Gastroesophageal sphincter (tissue), 4 donors: ENCODE results near the gene TSPYL1. TPM values are rescaled to one million over a fixed set of nuclear protein-coding genes. Genes with fewer than 3 reads are reported as not detected.

ENCODE experiments used
- ATAC-seq: fragments of 150-250 bp; one replicate; pipeline ENCODE4 v1.9.1; 2016; ENCODE audit warnings: mild to moderate bottlenecking, moderate library complexity
- H3K27ac ChIP-seq, 4 donors: fragments of 200-600 bp; sonication (generic) in 3 of 4; 1 replicate in 3 of 4; 2 replicates in 1 of 4; pipeline ENCODE4 v1.5.1; 2016 to 2019
- H3K27me3 ChIP-seq: fragments of 200-600 bp; sonication (generic); one replicate; pipeline ENCODE4 v1.5.1; 2019
- H3K36me3 ChIP-seq, 2 donors: fragments of 200-600 bp; sonication (generic); one replicate each; pipeline ENCODE4 v1.5.1; 2019; ENCODE audit warnings: control low read depth in 1 of 2
- H3K4me1 ChIP-seq, 3 donors: fragments of 200-600 bp; sonication (generic); 1 replicate in 2 of 3; 2 replicates in 1 of 3; pipeline ENCODE4 v1.5.1; 2016 to 2019; ENCODE audit warnings: control low read depth in 2 of 3
- H3K4me3 ChIP-seq, 2 donors: fragments of 200-600 bp; sonication (generic); one replicate each; pipeline ENCODE4 v1.5.1; 2019; ENCODE audit warnings: mild to moderate bottlenecking in 1 of 2, moderate library complexity in 1 of 2
- H3K9me3 ChIP-seq, 3 donors: fragments of 200-600 bp; sonication (generic); one replicate each; pipeline ENCODE4 v1.5.1; 2017 to 2019; ENCODE audit warnings: control low read depth in 2 of 3
- EP300 ChIP-seq: sonication (generic); formaldehyde crosslinking; IDR thresholded peaks from one replicate; pipeline ENCODE4 v1.6.1; 2017; ENCODE audit warnings: antibody characterized with exemption, mild to moderate bottlenecking
- POLR2A ChIP-seq, 2 donors: fragments of 450-650 bp; IDR thresholded peaks; one replicate each; pipeline ENCODE4 v1.6.1; 2017; ENCODE audit warnings: antibody characterized with exemption in 2 of 2, mild to moderate bottlenecking in 2 of 2, moderate library complexity in 1 of 2
- POLR2AphosphoS5 ChIP-seq: sonication (generic); formaldehyde crosslinking; IDR thresholded peaks from one replicate; pipeline ENCODE4 v1.6.1; 2017; ENCODE audit warnings: antibody characterized with exemption
- WGBS, 2 donors: methylation state at CpG; one replicate each; pipeline ENCODE4 v1.1.5; 2018; ENCODE audit warnings: low coverage in 1 of 2; 5-methylcytosine and 5-hydroxymethylcytosine counted together
- total RNA-seq, 4 donors: library from RNA; depleted of rRNA; stranded (reverse); fragments of >200 nt; gene quantifications; one replicate each; pipeline ENCODE4 v1.1.0, GENCODE V29; 2016
- TF ChIP-seq, protein P1 (sequence below), 4 experiments: fragments of 200-600 bp in 2 of 4; fragments of 450-650 bp in 2 of 4; sonication (generic) in 1 of 4; IDR thresholded peaks; one replicate each; pipeline ENCODE4 v1.5.1; 2017 to 2019; ENCODE audit warnings: antibody characterized with exemption in 4 of 4, mild to moderate bottlenecking in 2 of 4, moderate library complexity in 2 of 4

TSPYL1 gene
- total RNA-seq, result 100 to 1,000 TPM in 3 of 4 donors, 10 to 100 TPM in 1; 99.3 to 105 (median 100) TPM

- H3K27me3 ChIP-seq, result no peaks in the 10 kb centered on the region
- ATAC-seq, result peak; percentile 97
- WGBS, 2 donors, result 0 to 1% methylated on average over 1 to 24 of the region's 71 CpGs
- H3K36me3 ChIP-seq, result no peaks in the 10 kb centered on the region
- TF ChIP-seq POLR2AphosphoS5 (peak; percentile 100), EP300 (no peak), POLR2A (IDR thresholded peaks at IDR 0.05) (peak; percentile 96 to 97)
- TF ChIP-seq, protein P1, sequence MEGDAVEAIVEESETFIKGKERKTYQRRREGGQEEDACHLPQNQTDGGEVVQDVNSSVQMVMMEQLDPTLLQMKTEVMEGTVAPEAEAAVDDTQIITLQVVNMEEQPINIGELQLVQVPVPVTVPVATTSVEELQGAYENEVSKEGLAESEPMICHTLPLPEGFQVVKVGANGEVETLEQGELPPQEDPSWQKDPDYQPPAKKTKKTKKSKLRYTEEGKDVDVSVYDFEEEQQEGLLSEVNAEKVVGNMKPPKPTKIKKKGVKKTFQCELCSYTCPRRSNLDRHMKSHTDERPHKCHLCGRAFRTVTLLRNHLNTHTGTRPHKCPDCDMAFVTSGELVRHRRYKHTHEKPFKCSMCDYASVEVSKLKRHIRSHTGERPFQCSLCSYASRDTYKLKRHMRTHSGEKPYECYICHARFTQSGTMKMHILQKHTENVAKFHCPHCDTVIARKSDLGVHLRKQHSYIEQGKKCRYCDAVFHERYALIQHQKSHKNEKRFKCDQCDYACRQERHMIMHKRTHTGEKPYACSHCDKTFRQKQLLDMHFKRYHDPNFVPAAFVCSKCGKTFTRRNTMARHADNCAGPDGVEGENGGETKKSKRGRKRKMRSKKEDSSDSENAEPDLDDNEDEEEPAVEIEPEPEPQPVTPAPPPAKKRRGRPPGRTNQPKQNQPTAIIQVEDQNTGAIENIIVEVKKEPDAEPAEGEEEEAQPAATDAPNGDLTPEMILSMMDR (IDR thresholded peaks at IDR 0.05), result no peak
- H3K9me3 ChIP-seq, result no peaks in the 10 kb centered on the region
- peak within 1 kb of the TSS; percentile 95 to 100 (median 98) for H3K27ac ChIP-seq
- H3K4me1 ChIP-seq, result peaks cover 4 to 55% (median 14%) of the 10 kb centered on the region in 3 donors
- H3K4me3 ChIP-seq, result peak within 1 kb of the TSS; percentile 84 to 88
Measured at GRCh38 chr6:116279232-116280160, at the start of gene TSPYL1. TSS of gene TSPYL1 (minus strand) at chr6:116279930. CDS start at chr6:116279830, 100 bp downstream.

GRCh38 chr6:116329156-116329555 is 49.4 kb upstream of the TSPYL1 start:
- TF ChIP-seq POLR2A (IDR thresholded peaks at IDR 0.05), result no peak
- no peak for TF ChIP-seq POLR2AphosphoS5
- TF ChIP-seq EP300, result no peak
- TF ChIP-seq, protein P1 (IDR thresholded peaks at IDR 0.05), result no peak
- Histone ChIP-seq H3K4me3 (no peak overlapping the region), H3K9me3 (no peaks in the 10 kb centered on the region), H3K27me3 (no peaks in the 10 kb centered on the region), H3K36me3 (no peaks in the 10 kb centered on the region), H3K27ac (peak overlapping the region in 1 of 4 donors; percentile 22), H3K4me1 (peaks cover 4 to 31% (median 12%) of the 10 kb centered on the region in 3 donors)
- no peak for ATAC-seq

DNA sequence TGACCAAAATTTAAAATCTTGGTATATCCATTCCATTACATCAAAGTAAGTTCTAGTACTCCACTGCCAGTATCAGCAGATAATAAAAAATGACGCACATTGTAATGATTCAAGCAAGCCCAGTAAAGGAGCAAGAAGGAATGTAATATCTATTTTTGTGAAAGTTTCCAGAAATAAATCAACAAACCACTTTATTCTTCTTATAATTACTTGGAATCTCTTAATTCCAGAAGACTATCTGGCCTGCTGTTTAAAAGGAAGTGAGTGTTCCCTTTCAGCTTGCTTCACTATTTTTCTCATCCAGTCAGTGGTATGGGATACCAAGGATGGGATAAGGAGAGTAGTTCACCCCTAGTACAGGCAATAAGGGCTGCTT is 48.8 kb upstream of the TSPYL1 start:
- Histone ChIP-seq H3K27ac (peak overlapping the region in 2 of 4 donors; percentile 12 to 22), H3K9me3 (no peaks in the 10 kb centered on the region), H3K4me3 (no peak overlapping the region), H3K36me3 (no peaks in the 10 kb centered on the region), H3K4me1 (peaks cover 4 to 31% (median 12%) of the 10 kb centered on the region in 3 donors), H3K27me3 (no peaks in the 10 kb centered on the region)
- 42 to 83% methylated on average over 1 of the region's 1 CpG for WGBS, 2 donors
- ATAC-seq, result no peak
- TF ChIP-seq EP300, result no peak
- no peak for TF ChIP-seq POLR2AphosphoS5
- no peak for TF ChIP-seq POLR2A (IDR thresholded peaks at IDR 0.05)
- TF ChIP-seq, protein P1 (IDR thresholded peaks at IDR 0.05), result no peak

DNA sequence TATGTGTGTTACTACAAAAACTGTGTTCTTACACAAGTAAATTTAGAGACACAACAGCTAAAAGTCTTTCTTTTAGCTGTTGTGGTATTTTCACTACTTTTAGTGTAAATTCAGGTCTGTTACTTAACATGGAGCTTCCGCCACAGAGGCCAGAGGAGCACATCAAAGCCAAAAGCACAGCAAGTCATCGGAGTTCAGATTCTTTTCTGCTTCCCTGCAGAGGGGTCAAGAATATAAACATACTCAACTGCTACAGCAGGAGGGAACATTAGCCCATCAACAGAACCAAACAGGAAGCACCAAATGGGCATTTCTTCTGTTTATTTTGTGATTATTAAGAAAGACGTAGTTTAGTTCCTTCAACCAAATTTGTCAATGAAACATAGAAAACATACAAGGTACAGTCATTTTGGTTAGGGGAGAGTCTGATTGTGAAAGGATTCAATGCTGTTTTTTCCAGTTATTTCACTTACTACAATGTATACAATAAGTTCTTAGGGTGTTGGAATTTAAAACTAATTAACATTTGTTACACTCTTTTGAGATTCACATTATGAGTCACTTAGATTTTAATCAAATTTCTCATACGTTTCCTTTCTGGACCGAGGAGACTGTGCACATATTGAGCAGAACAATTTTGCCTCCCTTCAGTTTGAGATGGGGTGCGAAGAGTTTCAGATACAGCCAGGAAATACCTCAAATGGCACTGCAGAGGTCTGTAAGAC is 48.2 kb upstream of the TSPYL1 start:
- peaks cover 4 to 31% (median 12%) of the 10 kb centered on the region in 3 donors for H3K4me1 ChIP-seq
- ATAC-seq, result no peak
- peak overlapping the region in 2 of 4 donors; percentile 12 to 22 for H3K27ac ChIP-seq
- no peak overlapping the region for H3K4me3 ChIP-seq
- no peaks in the 10 kb centered on the region for H3K36me3 ChIP-seq
- 68 to 83% methylated on average over 6 of the region's 6 CpGs for WGBS, 2 donors
- TF ChIP-seq POLR2A (IDR thresholded peaks at IDR 0.05) (no peak), POLR2AphosphoS5 (no peak), EP300 (no peak)
- TF ChIP-seq, protein P1 (IDR thresholded peaks at IDR 0.05), result no peak
- H3K9me3 ChIP-seq, result no peaks in the 10 kb centered on the region
- no peaks in the 10 kb centered on the region for H3K27me3 ChIP-seq
